SK-N-MC (cell line): ENCODE measurements around the gene LRBA.

Source experiments
- EZH2 ChIP-seq: fragments of 200-600 bp; sonication (generic); IDR thresholded peaks from one replicate; pipeline ENCODE4 v1.6.1; 2017; ENCODE audit warnings: antibody characterized with exemption
- POLR2AphosphoS5 ChIP-seq: IDR thresholded peaks from 2 replicates; pipeline ENCODE4 v1.6.1; 2012; ENCODE audit warnings: mild to moderate bottlenecking, low read depth, low read length, borderline replicate concordance

- TF ChIP-seq EZH2, result no peak
- no peak for TF ChIP-seq POLR2AphosphoS5
Observed at GRCh38 chr4:150278206-150278605, 736.9 kb downstream of the LRBA start.
